Stimulated activated CD8-positive, alpha-beta memory T cell treated with anti-CD3 and anti-CD28 coated beads, Interleukin-2, amount 100 ng/mL, for 1 hour (primary cell): ENCODE results near the gene PYY.
"Not testable (repeated sequence)": the region's sequence is repeated elsewhere in the genome, so short reads cannot be mapped to it uniquely, and the experiment has no call there.

Experiments used
- DNase-seq, 2 donors: peaks; one replicate each; pipeline ENCODE4 v3.0.0-alpha.2; 2020; ENCODE audit warnings: low read depth in 2 of 2

The PYY gene

DNA sequence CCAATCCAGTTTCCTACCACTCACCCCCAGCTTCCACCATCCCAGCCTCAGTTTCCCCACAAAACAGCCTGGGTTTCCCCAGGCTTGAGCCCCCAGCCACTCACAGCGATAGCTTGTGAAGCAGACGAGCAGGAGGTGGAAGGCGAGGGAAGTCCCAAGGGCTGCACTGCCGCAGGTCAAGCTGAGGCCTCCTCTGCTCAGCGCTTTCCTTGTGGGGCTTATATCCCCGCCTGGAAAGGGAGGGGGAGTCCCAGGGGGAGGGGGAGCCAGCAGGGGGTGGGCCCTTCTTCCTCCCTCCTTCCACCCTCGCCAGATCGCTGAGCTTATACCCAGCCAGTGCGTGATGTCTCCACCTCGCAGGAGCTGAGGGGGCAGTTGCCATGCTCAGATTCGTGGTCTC, at the start of gene PYY:
PYY (minus strand) TSS at position 195 of the 400 bp plus-strand sequence. CDS start 457 bp downstream, outside the sequence.
- no peak for DNase-seq

DNA sequence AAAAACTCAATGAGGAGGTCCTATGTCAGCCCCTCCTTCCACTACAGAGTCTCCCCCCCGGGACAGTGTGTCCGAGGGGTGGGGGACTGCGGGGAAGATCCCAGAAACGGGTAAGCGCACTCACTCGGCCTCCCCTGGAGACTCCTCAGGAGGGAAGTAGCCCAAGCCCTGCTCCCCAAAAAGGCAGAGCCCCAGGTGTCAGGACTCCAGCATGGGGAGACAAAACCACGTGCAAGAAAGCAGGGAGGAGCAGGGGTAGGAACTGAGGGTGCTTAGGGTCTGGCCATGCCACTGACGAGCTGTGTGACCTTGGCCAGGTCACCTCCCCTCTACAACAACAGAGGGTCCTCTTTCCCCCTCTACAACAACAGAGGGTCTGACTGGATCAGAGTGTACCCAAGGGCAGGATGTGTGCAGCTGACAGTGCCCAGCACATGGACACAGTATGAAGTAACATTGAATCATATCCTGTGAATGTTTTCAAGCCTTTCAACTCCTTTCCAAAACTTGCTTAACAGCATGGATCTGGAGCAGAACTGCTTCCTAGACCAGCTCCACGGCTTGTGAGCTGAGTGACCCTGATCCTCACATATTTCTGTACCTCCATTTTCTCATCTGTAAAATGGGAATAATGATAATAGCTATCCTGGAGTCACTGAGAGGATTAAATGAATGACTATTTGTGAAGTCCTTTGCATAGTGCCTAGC, 48.6 kb upstream of the PYY start:
- DNase-seq = no peak

DNA sequence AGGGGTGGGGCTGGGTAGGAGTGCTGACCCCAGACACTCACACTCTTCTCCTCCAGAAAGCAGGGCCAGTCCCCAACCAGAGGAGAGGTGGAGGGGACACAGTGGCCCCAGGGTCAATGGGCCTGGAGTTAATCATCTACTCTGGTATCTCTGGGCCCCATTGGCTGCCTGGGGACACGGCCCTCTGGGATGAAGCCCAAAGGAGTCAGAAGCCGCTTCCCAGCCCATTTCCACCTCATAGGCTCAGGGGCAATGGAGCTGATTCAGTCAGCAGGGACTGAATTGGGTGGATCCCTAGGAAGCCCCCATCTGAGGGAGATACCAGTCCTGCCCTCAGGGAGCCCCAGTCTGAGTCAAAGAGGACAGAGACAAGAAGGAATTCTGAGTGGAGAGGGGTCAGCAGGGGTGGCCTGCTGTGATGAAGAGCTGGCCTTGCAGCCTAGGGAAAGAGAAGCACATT, 47.8 kb upstream of the PYY start:
- no peak for DNase-seq

DNA sequence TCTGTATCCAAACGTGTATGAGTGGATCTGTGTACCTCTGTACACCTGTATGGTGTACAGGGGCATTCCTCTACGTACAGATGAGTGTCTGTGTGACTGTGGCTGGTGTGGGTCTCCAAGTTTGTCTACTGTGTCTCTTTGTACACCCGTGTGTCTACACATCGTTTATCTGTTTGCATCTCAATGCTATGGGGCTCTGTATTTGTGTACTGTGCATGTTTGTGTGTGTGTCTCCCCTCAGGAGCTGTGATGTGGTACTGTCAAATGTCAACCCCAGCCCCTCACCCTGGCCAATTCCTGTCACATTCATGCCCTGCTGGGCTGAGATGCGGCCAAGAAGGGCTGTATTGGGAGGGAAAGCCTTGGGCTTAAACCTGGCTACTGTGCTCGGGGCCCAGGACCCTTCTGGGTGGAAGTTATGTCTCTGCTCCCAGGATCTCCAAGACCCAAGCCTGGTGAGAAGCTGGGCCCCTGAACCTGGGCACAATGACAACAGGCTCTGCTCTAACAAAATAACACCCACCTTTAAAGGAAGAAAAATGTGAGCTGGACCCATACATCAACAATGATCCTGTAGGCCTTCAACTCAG, 47.2 kb upstream of the PYY start:
- DNase-seq = no peak

DNA sequence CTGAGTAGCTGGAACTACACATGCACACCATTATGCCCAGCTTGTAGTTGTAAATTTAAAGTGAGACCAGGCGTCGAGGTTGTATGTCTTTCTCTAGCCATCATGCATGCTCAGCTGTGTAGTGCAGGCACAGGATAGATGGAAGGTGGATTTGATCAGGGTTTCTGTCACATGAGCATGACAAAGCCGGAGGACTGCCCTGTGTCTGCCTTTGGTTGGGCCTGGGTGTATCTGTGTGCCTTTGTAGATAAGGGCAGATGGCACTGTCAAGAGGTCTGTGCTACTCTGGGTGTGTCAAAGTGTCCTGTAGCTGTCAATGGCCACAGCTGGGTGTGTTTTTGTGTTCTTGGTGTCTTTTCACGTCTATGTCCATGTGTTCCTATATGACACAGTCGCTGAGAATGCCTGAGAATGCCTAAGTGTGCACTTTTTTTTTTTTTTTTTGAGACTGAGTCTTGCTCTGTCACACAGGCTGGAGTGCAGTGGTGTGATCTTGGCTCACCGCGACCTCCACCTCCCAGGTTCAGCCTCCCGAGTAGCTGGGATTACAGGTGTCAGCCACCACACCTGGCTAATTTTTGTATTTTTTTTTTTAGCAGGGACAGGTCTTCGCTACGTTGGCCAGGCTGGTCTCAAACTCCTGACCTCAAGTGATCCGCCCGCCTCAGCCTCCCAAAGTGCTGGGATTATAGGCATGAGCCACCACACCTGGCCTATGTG, 46.6 kb upstream of the PYY start:
- no peak for DNase-seq

DNA sequence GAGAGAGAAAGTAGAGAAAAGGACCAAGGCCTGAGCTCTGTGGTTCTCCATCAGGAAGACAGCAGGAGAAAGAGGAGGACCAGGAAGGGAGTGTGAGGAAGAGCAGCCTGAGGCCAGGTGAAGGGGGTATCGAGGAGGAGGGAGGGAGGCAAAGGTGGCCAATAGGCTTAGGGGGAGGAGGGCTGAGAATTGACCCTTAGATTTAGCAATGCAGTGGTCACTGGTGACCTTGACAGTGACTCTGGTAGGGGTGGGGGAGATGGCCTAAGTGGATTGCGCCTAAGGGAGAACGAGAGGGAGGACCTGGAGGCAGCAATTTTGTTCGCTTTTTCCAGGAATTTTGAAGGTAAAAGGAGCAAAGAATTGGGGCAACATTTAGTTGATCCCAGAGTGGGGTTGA, 45.3 kb upstream of the PYY start:
- no peak for DNase-seq

DNA sequence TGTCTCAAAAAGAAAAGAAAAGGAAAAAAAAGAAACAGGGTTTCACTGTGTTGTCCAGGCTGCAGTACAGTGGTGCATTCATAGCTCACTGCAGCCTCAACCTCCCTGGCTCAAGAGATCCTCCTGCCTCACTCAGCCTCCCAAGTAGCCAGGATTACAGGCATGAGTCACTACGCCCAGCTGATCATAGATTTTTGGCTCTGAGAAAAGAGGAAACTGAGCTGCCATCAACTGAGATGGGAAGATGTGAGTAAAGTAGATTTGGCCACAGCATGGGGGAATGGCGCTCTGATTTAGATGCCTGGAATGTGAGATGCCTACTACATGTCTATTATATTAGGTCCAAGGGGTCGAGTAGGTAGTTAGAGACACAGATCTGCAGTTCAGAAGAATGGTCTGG, 44.8 kb upstream of the PYY start:
- no peak for DNase-seq

DNA sequence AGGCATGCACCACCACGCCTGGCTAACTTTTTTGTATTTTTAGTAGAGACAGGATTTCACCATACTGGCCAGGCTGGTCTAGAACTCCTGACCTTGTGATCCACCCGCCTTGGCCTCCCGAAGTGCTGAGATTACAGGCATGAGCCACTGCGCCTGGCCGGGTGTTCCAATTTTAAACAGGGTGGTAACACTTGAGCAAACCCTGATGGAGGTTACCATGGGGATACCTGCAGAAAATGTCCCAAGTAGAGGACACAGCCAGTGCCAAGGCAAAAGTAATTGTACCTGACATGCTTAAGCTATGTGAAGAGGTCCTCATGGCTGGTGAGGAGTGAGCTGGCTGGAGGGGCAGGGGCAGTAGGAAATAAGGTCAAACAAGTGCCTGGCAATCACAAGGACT, 43.4 kb upstream of the PYY start:
- DNase-seq = not testable (repeated sequence)

DNA sequence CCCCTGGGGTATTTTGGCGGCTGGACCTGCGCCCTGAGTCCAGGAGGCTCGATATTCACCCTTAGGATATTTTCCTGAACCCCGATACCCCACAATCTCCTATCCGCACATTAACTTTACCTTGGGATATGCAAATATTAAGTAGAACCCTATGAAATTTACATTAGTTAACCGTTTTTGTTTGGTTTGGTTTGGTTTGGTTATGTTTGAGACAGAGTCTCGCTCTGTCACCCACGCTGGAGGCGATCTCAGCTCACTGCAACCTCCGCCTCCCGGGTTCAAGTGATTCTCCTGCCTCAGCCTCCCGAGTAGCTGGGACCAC, 41.4 kb upstream of the PYY start:
- DNase-seq = no peak

DNA sequence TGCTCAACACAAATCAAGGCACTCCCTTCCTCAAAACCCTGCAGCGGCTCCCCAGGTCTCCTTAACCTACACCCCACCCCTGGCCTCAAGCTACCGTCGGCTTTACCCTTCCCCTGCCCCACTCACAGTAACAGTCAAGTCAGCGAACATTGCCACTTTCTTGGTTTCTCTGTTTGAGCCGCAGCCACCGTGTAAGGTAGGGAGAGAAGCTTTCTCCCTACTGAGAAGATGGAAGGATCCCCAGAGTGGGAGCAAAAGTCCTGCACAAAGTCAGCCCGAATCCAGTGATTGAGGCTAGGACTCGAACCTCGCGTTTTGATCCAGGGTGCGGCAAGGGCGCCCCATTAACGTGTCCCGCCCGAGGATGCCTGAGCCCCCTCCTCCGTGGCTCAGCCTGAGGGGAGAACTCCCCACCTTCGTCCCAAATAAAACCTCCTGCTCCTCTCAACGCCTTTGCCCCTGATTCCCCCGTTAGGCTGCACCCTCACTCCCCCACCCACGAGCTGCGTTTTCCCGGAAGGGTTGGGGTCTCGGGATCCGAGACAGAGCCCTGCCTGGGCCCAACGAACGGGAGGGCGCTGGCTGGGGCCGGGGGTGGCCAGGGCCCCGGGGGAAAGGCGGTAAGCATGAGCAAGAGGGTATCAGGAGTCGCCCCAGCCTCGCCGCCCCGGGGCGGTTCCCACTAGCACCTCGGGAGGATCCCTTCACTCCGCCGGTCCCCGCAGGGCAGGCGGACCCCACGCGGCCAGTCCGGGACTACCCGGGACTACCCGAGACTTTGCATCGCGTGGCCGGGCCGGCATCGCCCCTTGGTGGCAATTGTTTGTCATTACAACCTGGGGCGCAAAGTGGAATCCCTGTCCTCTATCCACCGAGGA, 40.8 kb upstream of the PYY start:
- DNase-seq = peak; percentile 33 to 43

DNA sequence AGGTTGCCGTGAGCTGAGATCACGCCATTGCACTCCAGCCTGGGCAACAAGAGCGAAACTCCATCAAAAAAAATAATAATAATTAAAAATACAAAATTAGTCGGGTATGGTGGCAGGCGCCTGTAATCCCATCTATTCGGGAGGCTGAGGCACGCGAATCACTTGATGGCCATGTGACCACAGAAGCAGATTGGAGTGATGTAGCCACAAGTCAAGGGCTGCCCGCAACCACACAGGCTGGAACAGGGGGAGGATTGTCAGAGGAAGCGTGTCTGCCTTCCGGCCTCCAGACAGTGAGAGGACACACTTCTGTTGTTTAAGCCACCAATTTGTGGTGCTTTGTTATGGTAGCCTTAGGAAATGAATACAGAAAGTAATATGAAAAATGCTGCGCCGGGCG, 38.9 kb upstream of the PYY start:
- no peak for DNase-seq

DNA sequence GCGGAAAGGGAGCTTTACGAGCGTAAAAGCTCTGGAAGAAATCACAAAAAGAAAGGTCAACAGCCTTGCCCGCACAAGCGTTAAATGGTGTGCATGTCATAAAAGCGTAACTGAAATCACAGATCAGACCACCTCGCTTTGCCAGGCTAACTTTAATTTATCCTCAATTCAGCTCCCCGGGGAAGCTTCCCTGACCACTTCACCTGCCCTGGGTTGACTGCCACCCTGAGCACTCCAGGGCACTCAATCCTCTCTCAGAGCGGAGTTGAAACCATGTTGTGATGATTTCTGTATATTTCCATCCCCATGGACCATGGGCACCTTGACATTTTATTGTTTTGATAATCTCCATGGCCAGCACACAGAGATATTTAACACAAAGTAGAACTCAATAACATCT, 34.6 kb upstream of the PYY start:
- no peak for DNase-seq

DNA sequence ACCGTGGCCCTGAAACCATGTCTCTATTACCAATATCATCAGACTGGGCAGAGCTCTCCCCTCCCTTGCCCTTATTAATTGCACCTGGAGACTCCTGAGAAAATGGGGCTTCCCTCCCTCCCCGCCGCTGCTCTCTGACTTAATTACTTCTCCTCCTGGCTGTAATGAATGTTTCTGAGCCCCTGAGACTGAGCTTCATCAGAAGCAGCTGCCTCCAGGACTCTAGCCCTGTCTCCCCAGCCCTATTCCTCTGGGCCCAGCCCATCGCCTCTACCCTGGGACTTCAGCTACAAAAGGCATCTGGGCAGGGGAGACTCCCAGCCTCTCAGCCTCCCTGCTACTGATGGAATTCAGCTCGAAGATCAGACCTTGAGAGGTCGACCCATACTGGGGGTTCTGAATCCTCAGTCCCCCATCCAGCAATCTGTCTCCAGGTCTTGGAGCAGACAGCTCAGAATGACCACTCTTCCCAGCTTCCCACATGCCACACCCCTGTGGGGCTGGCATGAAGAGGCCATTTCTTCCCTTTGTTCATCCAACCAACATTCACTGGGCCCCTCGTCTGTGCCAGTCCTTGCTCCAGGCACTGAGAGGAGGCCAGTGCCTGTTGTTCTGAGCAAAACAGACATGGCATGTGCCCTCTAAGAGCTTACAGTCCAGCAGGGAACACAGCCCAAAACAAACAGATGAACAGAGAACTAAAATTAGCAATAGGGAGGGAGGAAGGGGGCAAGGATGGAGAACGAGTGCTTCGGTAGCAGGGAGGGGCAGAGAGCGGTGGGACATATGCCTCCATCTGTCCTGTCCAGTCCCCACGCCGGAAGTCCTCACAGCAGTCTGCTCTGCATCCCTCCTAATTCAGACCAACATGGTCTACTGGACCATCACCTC, 33.6 kb upstream of the PYY start:
- no peak for DNase-seq

DNA sequence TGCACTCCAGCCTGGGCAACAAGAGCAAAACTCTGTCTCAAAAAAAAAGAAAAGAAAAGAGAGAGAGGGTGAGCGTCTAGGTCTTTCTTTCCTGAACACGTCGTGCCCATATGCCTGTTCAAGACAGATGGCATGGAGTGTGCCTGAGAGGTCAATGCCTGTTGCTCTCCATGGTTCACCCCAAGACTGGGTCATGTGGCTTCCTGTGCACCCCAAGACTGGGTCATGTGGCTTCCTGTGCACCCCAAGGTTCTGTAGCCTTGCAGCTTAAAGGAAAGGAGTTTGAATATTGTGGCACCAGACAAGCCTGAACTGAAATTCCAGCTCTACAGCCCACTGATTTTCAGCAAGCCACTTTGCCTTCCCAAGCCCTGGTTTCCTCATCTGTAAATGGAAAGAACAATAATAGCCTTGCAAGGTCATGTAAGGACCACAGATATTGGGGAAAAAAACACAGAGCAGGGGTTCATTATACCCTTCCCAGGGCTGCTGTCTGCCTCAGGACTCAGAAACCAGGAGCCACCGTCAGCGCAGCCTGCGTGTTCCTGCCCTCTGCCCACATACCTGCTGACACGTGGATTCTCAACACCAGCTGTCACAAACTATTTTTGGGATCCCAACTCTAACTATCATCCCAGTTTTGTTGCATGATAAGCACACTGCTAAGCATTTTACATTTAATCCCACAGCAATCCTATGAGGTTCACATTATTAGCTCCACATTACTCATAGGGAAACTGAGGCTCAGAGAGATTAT, 32.7 kb upstream of the PYY start:
- no peak for DNase-seq

DNA sequence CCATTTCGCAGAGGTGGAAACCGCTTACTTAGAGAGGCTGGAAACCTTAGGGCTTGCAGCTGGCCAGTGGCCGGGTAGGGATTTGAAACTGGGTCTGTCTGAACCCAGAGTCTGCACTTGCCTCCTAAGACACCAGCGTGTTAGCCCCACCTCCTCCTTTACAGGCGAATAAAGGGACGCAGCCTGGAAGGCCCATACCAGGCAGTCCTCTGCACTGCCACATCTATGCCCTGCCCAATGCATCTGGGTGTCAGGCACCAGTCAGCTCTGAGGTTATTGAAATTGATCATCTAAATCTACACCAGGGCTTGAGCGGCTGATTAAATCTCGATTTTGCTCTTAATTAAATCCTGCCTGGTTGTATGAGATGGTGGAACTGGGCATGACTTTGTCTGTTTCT, 30.8 kb upstream of the PYY start:
- DNase-seq = no peak

DNA sequence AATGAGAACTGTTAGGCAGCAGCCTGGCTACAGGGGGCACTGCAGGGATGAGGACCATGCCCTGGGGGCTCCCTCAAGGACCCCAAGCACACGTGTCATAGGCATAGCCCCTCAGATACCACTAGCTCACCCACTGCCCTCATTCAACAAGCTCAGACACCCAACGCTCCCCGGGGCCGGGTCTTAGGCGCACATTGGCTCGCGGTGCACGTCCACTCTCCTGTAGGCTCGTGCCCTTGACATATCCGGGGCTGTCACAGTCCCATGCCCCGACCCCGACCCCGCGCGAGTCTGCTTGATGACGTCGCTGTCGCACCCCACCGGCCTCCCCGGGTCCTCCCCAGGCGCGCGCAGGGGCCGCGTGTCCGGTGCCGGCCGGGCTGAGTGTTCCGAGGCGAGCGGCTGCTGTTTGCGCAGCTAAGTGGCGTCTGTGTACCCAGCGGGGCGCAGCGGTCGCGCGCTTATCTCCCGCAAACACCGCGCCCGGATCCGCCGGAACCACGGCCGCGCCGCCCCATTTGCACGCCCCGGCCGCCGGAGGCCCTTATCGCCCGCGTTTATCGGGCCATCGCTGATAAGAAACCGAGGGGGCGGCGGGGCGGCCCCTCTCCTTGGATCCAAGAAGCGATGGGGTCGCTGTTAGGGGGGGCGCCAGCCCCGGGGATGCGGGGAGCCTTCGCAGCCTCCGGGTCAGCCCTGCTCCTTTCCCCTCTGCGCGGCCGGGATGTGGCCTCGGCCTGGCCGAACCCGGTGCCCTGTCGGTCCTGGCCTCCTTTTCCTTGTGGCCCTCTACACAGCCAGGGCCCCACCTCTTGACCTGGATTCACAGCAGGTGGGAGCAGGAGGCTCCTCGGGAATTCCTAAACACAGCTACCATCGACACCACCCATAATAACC, 30.0 kb upstream of the PYY start:
- DNase-seq = no peak

DNA sequence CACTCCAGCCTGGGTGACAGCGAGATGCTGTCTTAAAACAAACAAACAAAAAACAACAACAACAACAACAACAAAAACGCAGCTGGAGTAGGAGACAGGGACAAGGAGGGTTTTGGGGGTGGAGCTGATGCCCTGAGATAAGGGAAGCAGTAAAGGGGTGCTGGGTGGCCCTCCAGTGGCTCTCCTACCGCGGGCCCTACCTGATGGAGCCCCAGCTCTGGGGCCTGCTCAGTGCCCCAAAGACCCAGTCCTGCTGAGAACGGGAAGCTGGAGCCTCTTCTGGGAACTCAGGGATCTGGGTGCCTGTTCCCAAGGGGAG, 29.4 kb upstream of the PYY start:
- DNase-seq = no peak

DNA sequence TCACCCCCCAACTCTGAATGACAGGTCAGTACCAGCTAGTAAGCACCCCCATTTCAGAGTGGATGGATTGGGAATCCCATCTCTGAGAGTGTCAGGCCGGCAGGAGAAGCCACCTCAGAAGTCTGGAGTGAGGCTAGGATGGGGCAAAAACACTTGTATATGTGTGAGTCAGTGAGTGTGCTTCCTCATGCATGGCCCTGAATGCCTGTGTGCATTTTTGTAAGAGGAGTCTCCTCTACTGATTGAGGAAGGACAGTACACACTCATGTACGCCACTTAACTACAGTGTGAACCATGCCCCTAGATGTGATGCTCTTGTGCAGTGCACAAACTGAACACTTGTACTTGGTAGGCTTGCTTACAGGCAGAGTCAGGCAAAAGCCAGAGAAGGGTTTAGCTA, 28.4 kb upstream of the PYY start:
- no peak for DNase-seq

DNA sequence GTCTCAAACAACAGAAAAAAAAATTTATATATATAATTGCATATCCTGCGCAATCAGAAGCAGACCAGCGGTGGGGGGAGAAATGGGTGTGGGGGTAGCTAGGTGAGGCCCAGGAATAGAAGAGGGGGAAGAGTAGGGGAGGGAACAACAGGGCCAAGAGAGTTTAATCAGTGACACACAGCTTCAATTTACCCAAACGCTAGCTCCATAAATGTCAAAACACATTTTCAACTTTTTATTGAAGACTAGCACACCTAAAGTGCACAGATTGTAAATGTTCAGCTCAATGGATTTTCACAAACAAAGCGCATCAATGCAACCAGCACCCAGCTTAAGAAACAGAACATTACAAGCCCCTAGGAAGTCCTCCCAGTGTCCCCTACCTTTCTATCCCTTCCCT, 25.9 kb upstream of the PYY start:
- no peak for DNase-seq

DNA sequence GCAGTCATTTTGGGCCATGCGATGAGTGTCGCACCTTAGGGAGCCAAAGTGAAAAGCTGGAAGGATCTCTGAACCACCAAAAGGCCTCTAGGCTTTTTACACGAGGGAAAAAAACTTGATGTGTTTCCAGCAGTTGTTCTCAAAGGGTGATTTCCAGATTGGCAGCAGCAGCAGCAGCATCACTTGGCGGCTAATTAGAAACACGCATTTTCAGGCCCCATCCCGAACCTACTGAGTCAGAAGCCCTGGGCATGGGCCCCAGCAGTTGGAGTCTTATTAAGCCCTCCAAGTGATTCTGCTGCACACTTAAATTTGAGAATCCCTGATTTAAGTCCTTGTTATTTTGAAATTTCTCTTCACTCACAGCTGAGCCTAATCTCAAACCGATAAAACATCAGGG, 25.3 kb upstream of the PYY start:
- no peak for DNase-seq
